RPMI8226 (cell line): ENCODE results near the gene MYO9A.

ENCODE experiments used
- DNase-seq: peaks from one replicate; pipeline ENCODE4 v3.0.0-alpha.2; 2015

The MYO9A gene

DNA sequence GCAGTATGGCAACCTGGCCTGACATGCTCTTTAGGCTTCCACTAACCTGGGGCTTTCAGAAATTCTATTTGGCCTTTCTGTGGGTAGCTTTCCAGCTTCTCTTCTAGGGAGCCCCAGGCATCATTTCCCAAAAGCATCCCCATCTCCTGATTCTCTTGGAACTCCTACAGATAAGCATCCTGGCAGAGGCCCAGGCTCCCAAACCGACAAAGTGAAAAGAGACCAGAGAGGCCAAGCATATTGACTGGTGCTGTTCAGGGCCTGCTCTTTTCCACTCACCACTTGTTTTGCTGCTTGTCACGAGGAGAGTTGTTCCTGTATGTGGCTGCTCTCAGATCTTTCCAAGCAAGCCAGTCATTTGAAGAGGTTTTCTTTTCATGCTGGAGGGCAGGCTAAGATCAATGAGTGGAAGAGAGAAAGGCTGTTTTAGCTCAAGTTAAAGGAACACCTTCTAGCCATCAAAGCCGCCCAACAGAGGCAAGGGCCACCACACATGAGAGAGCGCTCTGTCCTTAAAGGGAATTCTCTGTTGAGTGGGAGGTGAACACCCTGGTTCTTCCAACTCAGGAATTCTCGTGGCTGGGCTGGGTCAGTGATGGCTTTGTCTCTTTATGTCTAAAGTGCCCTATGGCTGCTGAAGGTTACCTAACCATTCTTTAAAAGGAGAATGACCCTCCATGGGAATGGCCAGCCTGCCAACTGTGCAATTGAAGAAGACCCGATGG is 338.7 kb downstream of the MYO9A start:
- no peak for DNase-seq

DNA sequence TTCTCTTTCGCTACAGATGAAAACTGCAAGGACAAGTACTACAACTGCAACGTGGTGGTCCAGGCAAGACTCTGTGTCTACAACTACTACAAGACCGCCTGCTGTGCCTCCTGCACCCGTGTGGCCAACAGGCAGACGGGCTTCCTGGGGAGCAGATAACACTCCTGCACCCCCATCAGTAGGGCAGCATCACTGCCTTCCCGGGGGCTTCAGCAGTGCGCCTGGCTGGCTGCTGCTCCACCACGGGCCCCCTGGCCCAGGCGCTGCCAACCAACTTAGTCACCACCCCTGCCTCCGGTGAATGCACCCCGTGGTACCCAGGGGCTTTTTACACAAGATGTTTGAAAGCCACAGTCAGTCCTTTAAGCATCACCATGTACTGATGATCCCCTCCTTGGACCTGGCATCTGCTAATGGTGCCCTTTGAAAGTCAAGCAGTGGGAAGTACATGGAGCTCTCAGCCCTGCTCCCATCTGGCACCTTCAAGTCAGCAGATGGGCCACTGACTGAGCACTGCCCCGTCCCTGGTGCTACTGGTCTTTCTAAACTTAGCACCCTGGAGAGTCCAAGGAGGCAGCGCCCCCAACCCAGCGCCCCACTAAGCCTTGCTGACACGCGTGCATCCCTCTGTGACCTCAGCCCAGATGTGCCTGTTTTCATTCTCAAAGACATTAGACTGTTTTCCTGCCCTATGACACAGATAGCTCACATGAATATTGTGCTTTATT is 340.6 kb downstream of the MYO9A start:
- DNase-seq, result no peak

DNA sequence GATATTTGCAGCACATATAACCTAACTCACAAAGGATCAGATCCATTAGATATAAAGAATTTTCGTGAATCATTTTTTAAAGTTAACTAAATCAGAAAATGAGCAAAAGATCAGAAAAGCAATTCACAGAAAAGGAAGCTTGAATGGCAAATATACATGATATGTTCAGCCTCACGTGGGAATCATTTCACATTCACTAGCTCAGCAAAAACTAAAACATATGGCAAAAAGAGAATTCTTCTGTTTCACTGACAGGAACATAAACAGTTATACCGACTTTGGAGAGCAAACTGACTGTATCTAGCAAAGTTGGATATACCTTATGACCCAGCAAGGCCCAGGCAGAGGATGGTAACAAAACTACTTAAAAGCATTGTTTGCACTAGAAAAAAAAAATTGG is 341.6 kb downstream of the MYO9A start:
- no peak for DNase-seq

DNA sequence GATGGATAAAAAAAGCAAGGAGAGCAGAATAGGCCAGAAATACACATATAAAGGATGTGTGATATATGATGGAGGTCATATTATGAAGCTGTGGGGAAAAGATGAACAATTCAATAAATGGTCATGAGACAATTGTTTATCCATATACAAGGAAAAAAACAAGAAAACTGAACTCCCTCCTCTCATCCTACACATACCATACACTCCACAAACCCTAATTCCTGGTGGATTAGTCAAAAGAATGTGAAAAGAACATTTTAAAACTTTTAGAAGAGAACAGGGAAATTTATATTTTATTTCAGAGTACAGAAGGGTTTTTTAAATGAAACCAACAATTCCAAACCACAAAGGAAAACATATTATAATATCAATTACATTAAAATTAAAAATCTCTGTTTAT is 342.1 kb downstream of the MYO9A start:
- no peak for DNase-seq

DNA sequence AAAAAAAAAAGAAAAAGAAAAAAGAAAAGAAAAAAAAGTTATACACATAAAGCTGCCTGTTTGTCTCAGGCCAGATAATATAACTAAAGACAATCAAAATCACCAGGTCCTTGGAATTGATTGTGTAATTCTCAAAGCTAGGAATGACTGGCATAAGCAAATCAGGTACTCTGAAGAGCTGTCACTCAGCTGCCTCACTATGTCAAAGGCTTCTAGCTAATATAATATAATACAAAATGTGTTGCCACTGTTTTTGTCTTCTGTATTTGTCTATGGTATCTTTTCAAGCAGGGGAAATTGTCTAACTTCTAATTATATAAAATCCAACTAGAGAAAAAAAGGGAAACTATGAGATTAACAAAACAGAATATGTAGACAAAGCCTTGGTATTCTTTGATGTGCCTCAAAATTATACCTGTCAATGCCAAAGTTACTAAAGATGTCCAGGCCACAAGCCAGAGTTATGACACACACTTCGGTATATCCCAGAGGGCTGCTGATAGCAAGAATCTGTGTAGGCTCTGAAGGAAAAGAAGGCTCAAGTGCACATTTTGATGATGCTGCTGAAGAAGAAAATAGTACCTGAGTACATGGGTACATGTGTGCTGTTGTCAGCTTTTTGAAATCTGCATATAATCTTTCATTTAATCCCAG is 344.6 kb downstream of the MYO9A start:
- DNase-seq, result no peak
